ENCODE data around the gene ENAH. TPM values are rescaled to one million over a fixed set of nuclear protein-coding genes. Genes with fewer than 3 reads are reported as not detected.

Gene ENAH
- total and polyA plus RNA-seq, 9 of the 15 experiments (the other 6 are each of a cell fraction or from before 2014, with no cell fraction given) = 0.03 to 1.2 (median 0.15) TPM

DNA sequence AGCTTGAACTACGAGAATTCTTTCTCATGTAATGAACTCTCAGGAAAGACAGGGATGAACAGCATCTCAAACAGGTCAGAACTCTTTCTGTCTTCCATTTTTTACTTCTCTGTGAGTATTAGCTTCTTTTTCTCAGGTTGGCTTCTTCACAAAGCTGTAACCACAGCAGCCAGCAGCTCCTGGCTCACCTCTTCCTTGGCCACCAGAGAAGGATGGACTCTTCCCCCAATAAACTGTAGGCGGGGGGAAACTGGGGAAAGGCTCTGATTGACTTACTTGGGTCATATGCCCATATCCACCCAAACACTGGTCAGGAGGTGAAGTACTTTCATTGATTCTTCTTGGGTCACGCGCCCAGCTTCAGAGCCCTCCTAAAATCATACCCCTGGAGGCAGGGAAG lies 14.4 kb upstream of the ENAH start (continued):
- TF ChIP-seq, protein P1, sequence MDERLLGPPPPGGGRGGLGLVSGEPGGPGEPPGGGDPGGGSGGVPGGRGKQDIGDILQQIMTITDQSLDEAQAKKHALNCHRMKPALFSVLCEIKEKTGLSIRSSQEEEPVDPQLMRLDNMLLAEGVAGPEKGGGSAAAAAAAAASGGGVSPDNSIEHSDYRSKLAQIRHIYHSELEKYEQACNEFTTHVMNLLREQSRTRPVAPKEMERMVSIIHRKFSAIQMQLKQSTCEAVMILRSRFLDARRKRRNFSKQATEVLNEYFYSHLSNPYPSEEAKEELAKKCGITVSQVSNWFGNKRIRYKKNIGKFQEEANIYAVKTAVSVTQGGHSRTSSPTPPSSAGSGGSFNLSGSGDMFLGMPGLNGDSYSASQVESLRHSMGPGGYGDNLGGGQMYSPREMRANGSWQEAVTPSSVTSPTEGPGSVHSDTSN (CRISPR knock-in tag; IDR thresholded peaks at IDR 0.05; ENCODE audit: low read depth) = no peak
- TF ChIP-seq, protein P1 (tag; conservative IDR thresholded peaks at IDR 0.05; ENCODE audit: low read depth) = no peak
- TF ChIP-seq SREBF2 (CRISPR knock-in tag; IDR thresholded peaks at IDR 0.05) (no peak), ETV1 (tag; conservative IDR thresholded peaks at IDR 0.05; ENCODE audit: low read depth) (no peak)
- TF ChIP-seq, protein P2, sequence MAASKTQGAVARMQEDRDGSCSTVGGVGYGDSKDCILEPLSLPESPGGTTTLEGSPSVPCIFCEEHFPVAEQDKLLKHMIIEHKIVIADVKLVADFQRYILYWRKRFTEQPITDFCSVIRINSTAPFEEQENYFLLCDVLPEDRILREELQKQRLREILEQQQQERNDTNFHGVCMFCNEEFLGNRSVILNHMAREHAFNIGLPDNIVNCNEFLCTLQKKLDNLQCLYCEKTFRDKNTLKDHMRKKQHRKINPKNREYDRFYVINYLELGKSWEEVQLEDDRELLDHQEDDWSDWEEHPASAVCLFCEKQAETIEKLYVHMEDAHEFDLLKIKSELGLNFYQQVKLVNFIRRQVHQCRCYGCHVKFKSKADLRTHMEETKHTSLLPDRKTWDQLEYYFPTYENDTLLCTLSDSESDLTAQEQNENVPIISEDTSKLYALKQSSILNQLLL (CRISPR knock-in tag; IDR thresholded peaks at IDR 0.05; ENCODE audit: borderline replicate concordance) = no peak

DNA sequence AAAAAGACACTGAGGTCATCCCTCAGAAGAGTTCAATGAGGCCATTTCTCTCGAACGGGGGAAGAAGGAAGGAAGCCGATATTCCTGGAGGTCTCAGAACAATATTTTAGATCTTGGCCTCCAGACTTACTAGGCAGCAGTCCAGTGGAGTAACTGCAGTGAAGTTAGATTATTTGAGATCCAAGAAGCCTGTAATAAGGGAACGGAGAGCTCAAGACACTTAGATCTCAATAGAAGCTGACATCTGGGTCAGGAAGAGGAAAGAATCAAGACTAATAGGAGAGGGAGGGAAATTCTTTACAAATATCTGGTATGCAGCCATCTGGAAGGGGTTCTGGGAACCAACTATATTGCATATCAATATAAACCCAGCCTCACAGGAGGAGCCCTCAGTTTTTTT lies 13.6 kb upstream of the ENAH start:
- POLR2A ChIA-PET = no interaction called here
- no peaks in the 10 kb centered on the region for H3K9me3 ChIP-seq (replicated peaks; ENCODE audit: control insufficient read depth, insufficient read depth, low read depth, low read length)
- no peaks in the 10 kb centered on the region for H4K20me1 ChIP-seq (replicated peaks; ENCODE audit: control insufficient read depth, insufficient read depth, low read length)
- DNase-seq (ENCODE audit: extremely low read depth in 1 of 4, low spot score in 3 of 4) = no peak
- H3K9ac ChIP-seq (ENCODE audit: insufficient read depth in 1 of 2, low read depth in 2 of 2, low read length in 2 of 2) = no peak overlapping the region
- WGBS (ENCODE audit: insufficient coverage, low coverage, missing lambda C conversion rate) = 0% methylated on average over 4 of the region's 4 CpGs
- TF ChIP-seq, protein P3, sequence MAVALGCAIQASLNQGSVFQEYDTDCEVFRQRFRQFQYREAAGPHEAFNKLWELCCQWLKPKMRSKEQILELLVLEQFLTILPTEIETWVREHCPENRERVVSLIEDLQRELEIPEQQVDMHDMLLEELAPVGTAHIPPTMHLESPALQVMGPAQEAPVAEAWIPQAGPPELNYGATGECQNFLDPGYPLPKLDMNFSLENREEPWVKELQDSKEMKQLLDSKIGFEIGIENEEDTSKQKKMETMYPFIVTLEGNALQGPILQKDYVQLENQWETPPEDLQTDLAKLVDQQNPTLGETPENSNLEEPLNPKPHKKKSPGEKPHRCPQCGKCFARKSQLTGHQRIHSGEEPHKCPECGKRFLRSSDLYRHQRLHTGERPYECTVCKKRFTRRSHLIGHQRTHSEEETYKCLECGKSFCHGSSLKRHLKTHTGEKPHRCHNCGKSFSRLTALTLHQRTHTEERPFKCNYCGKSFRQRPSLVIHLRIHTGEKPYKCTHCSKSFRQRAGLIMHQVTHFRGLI (CRISPR knock-in tag; IDR thresholded peaks at IDR 0.05) = no peak
- no peak for TF ChIP-seq GABPA (tag; conservative IDR thresholded peaks at IDR 0.05; ENCODE audit: low read depth)
- TF ChIP-seq HIVEP1 (CRISPR knock-in tag; IDR thresholded peaks at IDR 0.05) = no peak
- TF ChIP-seq MBD2 (IDR thresholded peaks at IDR 0.05; ENCODE audit: borderline replicate concordance, low read depth) = no peak
- TF ChIP-seq ZNF124 (CRISPR knock-in tag; IDR thresholded peaks at IDR 0.05) = no peak
- TF ChIP-seq GABPB1 (CRISPR knock-in tag; IDR thresholded peaks at IDR 0.05) = no peak
- ATAC-seq = no peak
- H3K9me1 ChIP-seq (ENCODE audit: control insufficient read depth, insufficient read depth, low read length) = no peaks in the 10 kb centered on the region
- no peak overlapping the region for H2AFZ ChIP-seq (ENCODE audit: low read depth, low read length)
- CTCF ChIA-PET (ENCODE audit: low intra/inter-chr PET ratio) = no interaction called here
- no peaks in the 10 kb centered on the region for H3K79me2 ChIP-seq (ENCODE audit: control insufficient read depth, insufficient read depth, low read length)
- H3K27me3 ChIP-seq (ENCODE audit: control insufficient read depth in 2 of 2, insufficient read depth in 2 of 2, low read length in 2 of 2) = peaks cover 40 to 63% of the 10 kb centered on the region in 2 experiments; a peak in 4 of 5 replicates
- intact Hi-C loops (cut with micrococcal nuclease) (no loop called here), in situ Hi-C loops (cut with MboI) (no loop called here)
- H3K4me1 ChIP-seq (replicated peaks in 1 of 2; ENCODE audit: control insufficient read depth in 2 of 2, insufficient read depth in 2 of 2, low read length in 2 of 2) = no peaks in the 10 kb centered on the region
- no peak overlapping the region for H3K4me3 ChIP-seq
- H3K4me2 ChIP-seq (ENCODE audit: insufficient read depth, low read length) = no peak overlapping the region
- no peak for FAIRE-seq
- no TSS peak for BruUV-seq (replicated peaks)
- no peak overlapping the region for H3K27ac ChIP-seq (ENCODE audit: extremely low read depth, low read depth, low read length)
- H3K36me3 ChIP-seq (ENCODE audit: control insufficient read depth, insufficient read depth, low read length) = no peaks in the 10 kb centered on the region
